Retinal pigment epithelial cell (primary cell): ENCODE measurements around the gene NLRC4.

Experiments
- DNase-seq: peaks from one replicate; pipeline ENCODE4 v3.0.0-alpha.2; 2010; ENCODE audit warnings: low read depth
- H3K4me3 ChIP-seq: 2 replicates; pipeline ENCODE4 v1.5.1; 2011; ENCODE audit warnings: mild to moderate bottlenecking, low read length, control low read depth, moderate library complexity
- TF ChIP-seq, protein P1 (sequence below): conservative IDR thresholded peaks from 2 replicates; pipeline ENCODE4 v1.5.1; 2011; ENCODE audit warnings: low read depth, low read length, control low read depth, inconsistent platforms

NLRC4 gene

DNA sequence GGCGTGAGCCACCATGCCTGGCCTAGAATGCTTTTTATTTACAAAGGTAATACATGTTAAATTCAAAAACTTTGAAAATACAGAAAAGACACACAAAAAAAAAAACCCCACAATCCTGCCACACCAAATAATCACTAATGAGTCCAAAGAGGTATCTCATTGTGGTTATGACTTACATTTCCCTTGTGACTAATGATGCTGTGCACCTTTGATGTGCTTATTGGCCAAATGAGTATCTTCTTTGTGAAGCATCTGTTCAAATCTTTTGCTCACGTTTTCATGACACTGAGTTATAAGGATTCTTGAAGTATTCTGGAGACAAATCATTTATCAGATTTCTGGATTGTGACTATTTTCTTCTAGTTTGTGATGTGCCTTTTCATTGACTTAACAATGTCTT lies 6.4 kb upstream of the NLRC4 start:
- TF ChIP-seq, protein P1, sequence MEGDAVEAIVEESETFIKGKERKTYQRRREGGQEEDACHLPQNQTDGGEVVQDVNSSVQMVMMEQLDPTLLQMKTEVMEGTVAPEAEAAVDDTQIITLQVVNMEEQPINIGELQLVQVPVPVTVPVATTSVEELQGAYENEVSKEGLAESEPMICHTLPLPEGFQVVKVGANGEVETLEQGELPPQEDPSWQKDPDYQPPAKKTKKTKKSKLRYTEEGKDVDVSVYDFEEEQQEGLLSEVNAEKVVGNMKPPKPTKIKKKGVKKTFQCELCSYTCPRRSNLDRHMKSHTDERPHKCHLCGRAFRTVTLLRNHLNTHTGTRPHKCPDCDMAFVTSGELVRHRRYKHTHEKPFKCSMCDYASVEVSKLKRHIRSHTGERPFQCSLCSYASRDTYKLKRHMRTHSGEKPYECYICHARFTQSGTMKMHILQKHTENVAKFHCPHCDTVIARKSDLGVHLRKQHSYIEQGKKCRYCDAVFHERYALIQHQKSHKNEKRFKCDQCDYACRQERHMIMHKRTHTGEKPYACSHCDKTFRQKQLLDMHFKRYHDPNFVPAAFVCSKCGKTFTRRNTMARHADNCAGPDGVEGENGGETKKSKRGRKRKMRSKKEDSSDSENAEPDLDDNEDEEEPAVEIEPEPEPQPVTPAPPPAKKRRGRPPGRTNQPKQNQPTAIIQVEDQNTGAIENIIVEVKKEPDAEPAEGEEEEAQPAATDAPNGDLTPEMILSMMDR: no peak
- DNase-seq: no peak
- no peak overlapping the region for H3K4me3 ChIP-seq

DNA sequence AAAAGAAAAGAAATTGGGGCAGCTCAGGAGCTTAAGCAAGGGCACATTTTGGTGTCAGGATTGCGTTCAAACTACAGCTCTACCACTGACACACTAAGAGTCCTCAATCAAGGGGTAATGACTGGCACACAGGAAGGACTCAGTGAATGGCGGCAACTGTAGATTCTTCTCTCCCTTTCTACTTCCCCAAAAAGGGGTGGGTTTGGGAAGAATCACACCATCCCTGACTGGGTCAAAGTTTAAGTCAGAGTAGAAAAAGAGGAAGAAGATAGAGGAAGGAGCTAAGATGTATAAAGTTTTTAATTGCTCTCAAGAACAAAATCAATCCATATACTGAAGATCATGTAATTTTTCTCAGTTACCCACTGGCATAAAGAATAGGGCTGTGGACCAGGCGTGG lies 2.6 kb downstream of the NLRC4 start:
- TF ChIP-seq, protein P1: no peak
- DNase-seq: no peak
- no peak overlapping the region for H3K4me3 ChIP-seq

DNA sequence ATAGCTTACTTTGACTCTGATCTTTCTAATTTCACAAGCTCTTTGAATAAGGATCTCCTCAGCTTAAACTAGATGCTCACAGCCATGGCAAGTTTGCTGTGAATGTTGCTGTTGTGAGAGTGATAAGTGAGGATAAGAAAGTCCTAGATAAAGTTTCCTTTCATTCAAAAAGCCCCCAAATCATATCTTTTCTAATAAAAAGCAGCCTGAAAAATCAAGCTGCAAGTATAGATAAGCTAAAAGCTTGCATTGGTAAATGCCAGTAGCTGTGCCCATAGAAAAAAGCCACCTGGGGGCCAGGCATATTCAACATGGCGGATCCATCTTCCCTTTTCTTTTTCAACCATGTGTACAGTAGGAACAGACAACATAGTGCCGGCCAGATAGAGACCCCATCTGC lies 4.3 kb downstream of the NLRC4 start:
- H3K4me3 ChIP-seq: no peak overlapping the region
- TF ChIP-seq, protein P1: no peak
- DNase-seq: no peak

DNA sequence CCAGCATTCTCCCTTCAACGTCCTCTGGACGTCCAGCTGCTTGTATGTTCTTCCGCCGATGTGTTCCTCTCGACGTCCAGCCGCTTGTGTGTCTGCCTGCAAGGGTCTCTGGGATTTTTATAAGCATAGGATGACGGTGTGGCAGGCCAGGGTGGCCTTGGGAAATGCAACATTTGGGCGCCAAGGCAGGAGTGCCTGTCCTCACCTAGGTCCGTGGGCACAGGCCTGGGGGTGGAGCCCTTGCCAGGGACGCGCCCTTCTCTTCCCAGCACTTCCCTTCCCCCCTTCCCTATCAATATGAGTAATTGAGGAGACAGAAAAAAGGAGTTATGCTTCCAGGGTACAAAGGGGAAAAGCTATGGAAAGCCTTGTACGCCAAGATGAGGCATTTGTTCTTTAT lies 6.4 kb downstream of the NLRC4 start:
- H3K4me3 ChIP-seq: no peak overlapping the region
- TF ChIP-seq, protein P1: no peak
- DNase-seq: no peak

DNA sequence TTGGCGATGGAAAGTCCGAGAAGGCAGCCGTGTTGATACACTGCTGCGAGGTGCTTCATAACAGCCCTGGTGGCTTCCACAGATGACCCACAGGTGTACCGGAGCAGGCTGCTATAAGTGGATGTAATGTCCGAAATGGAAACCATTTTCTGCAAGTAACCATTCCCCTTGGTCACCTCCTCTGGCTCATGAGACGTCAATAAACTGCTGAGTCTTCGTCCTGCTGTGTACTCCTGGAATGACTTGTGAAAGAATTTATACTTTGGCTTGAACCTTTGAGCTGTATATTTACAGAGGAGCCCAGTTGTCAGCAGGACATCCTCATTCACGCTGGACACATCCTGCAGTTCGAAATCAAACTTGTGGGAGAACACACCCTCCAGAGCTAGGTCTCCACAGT lies 14.4 kb downstream of the NLRC4 start:
- TF ChIP-seq, protein P1: no peak
- H3K4me3 ChIP-seq: no peak overlapping the region

DNA sequence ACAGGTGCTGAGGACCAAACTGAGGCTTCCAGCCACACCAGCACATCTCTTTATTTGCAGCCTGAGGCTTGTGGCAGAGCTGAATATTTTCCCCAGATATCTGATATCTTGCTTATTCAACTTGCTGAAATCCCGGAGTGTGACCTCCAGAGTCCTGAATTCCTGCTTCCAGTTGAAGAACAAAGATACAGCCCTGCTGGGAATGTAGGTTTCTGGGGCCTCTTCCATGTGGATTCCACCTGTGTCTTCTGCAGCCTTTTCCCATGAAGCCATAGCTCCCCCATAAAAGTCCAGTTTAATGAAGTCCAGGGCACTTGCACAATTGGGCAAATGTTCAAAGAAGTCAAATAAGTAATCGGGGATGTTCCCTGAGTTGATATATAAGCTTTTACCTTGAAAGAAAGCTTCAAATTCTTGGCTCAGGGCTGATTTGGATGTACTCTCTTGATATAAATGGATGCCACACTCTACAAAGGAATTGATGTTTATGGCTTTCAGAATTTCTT lies 14.9 kb downstream of the NLRC4 start:
- TF ChIP-seq, protein P1: no peak
- DNase-seq: no peak
- H3K4me3 ChIP-seq: no peak overlapping the region

More for the DNA sequence above, 14.4 kb downstream of the NLRC4 start:
- DNase-seq: no peak

DNA sequence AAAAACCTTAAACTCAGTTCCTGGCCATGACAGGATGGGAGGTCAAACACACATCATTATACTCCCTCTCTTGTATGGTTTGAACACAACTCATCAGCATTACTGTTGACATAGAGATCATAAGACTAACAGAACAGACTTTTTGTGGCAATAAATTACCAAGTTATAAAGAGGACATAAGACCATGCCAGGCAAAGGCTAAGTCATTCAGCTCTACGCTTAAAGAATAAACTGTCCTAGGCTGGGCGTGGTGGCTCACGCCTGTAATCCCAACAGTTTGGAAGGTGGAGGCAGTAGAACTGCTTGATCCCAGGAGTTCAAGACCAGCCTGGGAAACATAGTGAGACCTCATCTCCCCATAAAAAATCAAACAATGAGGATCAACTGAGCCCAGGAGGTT lies 16.4 kb downstream of the NLRC4 start:
- TF ChIP-seq, protein P1: no peak
- DNase-seq: no peak
- no peak overlapping the region for H3K4me3 ChIP-seq
